Nephron progenitor cell (in vitro differentiated cells): ENCODE results near the gene VRK1.
"Not testable (repeated sequence)": the region's sequence is repeated elsewhere in the genome, so short reads cannot be mapped to it uniquely, and the experiment has no call there.

Experiments used
- DNase-seq: peaks from one replicate; pipeline ENCODE4 v3.0.0; 2021
- H3K27ac Mint-ChIP-seq: 2 replicates; pipeline ENCODE4 v1.8.0; 2021; ENCODE audit warnings: mild to moderate bottlenecking, moderate library complexity, mixed read lengths
- H3K27me3 Mint-ChIP-seq: 2 replicates; pipeline ENCODE4 v1.8.0; 2021; ENCODE audit warnings: mild to moderate bottlenecking, low read depth, mixed read lengths; ENCODE audit not compliant: poor library complexity
- H3K36me3 Mint-ChIP-seq: 2 replicates; pipeline ENCODE4 v1.8.0; 2021; ENCODE audit warnings: low read depth, mixed read lengths
- H3K4me1 Mint-ChIP-seq: 2 replicates; pipeline ENCODE4 v1.8.0; 2021; ENCODE audit warnings: mixed read lengths
- H3K4me3 Mint-ChIP-seq: 2 replicates; pipeline ENCODE4 v1.8.0; 2021; ENCODE audit warnings: mild to moderate bottlenecking, moderate library complexity, mixed read lengths
- H3K9me3 Mint-ChIP-seq: 2 replicates; pipeline ENCODE4 v1.8.0; 2021; ENCODE audit warnings: mild to moderate bottlenecking, moderate library complexity, mixed read lengths
- CTCF ChIP-seq: fragments of 200-600 bp; sonication (generic); IDR thresholded peaks from 2 replicates; pipeline ENCODE4 v1.5.0; 2021; ENCODE audit warnings: antibody characterized with exemption

The VRK1 gene

GRCh38 chr14:96764012-96764411 lies 33.2 kb upstream of the VRK1 start:
- no peak overlapping the region for H3K27ac Mint-ChIP-seq
- H3K4me1 Mint-ChIP-seq = peaks cover 5% of the 10 kb centered on the region
- peaks cover 39% of the 10 kb centered on the region for H3K27me3 Mint-ChIP-seq
- DNase-seq = no peak
- H3K9me3 Mint-ChIP-seq = peaks cover 8% of the 10 kb centered on the region
- H3K36me3 Mint-ChIP-seq = no peaks in the 10 kb centered on the region
- TF ChIP-seq CTCF = no peak
- H3K4me3 Mint-ChIP-seq = no peak overlapping the region

GRCh38 chr14:96765205-96765604 lies 32.0 kb upstream of the VRK1 start:
- H3K27me3 Mint-ChIP-seq = peaks cover 36% of the 10 kb centered on the region
- H3K4me1 Mint-ChIP-seq, DNase-seq, H3K36me3 Mint-ChIP-seq, H3K4me3 Mint-ChIP-seq, H3K27ac Mint-ChIP-seq, H3K9me3 Mint-ChIP-seq: not testable (repeated sequence)

GRCh38 chr14:96772929-96773328 lies 24.3 kb upstream of the VRK1 start:
- Mint-ChIP-seq H3K36me3 (no peaks in the 10 kb centered on the region), H3K4me1 (peaks cover 8% of the 10 kb centered on the region), H3K27me3 (peaks cover 29% of the 10 kb centered on the region), H3K9me3 (peaks cover 4% of the 10 kb centered on the region), H3K27ac (no peak overlapping the region), H3K4me3 (no peak overlapping the region)
- no peak for TF ChIP-seq CTCF
- DNase-seq = no peak

- no peaks in the 10 kb centered on the region for H3K9me3 Mint-ChIP-seq
- TF ChIP-seq CTCF = no peak
- H3K36me3 Mint-ChIP-seq = no peaks in the 10 kb centered on the region
- DNase-seq = no peak
- H3K27ac Mint-ChIP-seq = no peak overlapping the region
- peaks cover 8% of the 10 kb centered on the region for H3K4me1 Mint-ChIP-seq
- peaks cover 7% of the 10 kb centered on the region for H3K27me3 Mint-ChIP-seq
- no peak overlapping the region for H3K4me3 Mint-ChIP-seq
Observed at GRCh38 chr14:96776791-96777190, 20.4 kb upstream of the VRK1 start.

GRCh38 chr14:96780500-96780899 lies 16.7 kb upstream of the VRK1 start:
- no peak for DNase-seq
- H3K36me3 Mint-ChIP-seq = no peaks in the 10 kb centered on the region
- H3K4me3 Mint-ChIP-seq = no peak overlapping the region
- H3K27ac Mint-ChIP-seq = no peak overlapping the region
- peaks cover 6% of the 10 kb centered on the region for H3K4me1 Mint-ChIP-seq
- TF ChIP-seq CTCF = no peak
- peaks cover 8% of the 10 kb centered on the region for H3K27me3 Mint-ChIP-seq
- no peaks in the 10 kb centered on the region for H3K9me3 Mint-ChIP-seq

- TF ChIP-seq CTCF = no peak
- Mint-ChIP-seq H3K36me3 (no peaks in the 10 kb centered on the region), H3K27me3 (peaks cover 8% of the 10 kb centered on the region), H3K4me1 (no peaks in the 10 kb centered on the region), H3K9me3 (no peaks in the 10 kb centered on the region), H3K4me3 (no peak overlapping the region), H3K27ac (no peak overlapping the region)
- no peak for DNase-seq
Observed at GRCh38 chr14:96781371-96781770, 15.8 kb upstream of the VRK1 start.

GRCh38 chr14:96782436-96782835 lies 14.7 kb upstream of the VRK1 start:
- H3K4me3 Mint-ChIP-seq = no peak overlapping the region
- peaks cover 12% of the 10 kb centered on the region for H3K27me3 Mint-ChIP-seq
- no peak for DNase-seq

More at GRCh38 chr14:96782436-96782835, 14.7 kb upstream of the VRK1 start:
- no peaks in the 10 kb centered on the region for H3K4me1 Mint-ChIP-seq
- no peaks in the 10 kb centered on the region for H3K36me3 Mint-ChIP-seq
- TF ChIP-seq CTCF = no peak
- H3K27ac Mint-ChIP-seq = no peak overlapping the region
- H3K9me3 Mint-ChIP-seq = no peaks in the 10 kb centered on the region
